Fibroblast of lung (primary cell): ENCODE measurements around the gene OBSL1.

Experiments
- CTCF ChIP-seq, 2 donors: IDR thresholded peaks in 1 of 2; conservative IDR thresholded peaks in 1 of 2; 1 replicate in 1 of 2; 2 replicates in 1 of 2; pipeline ENCODE4 v1.5.1; 2011 to 2012; ENCODE audit warnings: low read length in 2 of 2, control low read depth in 1 of 2, inconsistent platforms in 1 of 2, low read depth in 1 of 2, mild to moderate bottlenecking in 1 of 2
- EZH2 ChIP-seq: IDR thresholded peaks from 2 replicates; pipeline ENCODE4 v1.5.1; 2012; ENCODE audit warnings: low read length, control low read depth, mild to moderate bottlenecking; ENCODE audit errors: missing control alignments

- TF ChIP-seq CTCF (conservative IDR thresholded peaks at IDR 0.05 in 1 of 2, IDR thresholded peaks at IDR 0.05 in 1 of 2; ENCODE audit: low read depth in 1 of 2, low read length in 2 of 2) (no peak), EZH2 (peak; percentile 56)
Observed at GRCh38 chr2:219512524-219513216, 58.7 kb downstream of the OBSL1 start.
